NCI-H1436 treated with DMSO at 0.1 percent for 48 hours (cell line): Measurements from ENCODE around the gene KCTD3.

Source experiments
- DNase-seq: peaks from one replicate; lab custom pipeline; 2025; lab: John Stamatoyannopoulos, UW

KCTD3 gene

GRCh38 chr1:215557504-215557903, 9.6 kb upstream of the KCTD3 start:
- DNase-seq = no peak

- no peak for DNase-seq
Observed at GRCh38 chr1:215557992-215558626, 9.0 kb upstream of the KCTD3 start.

GRCh38 chr1:215567491-215568298, 591 bp downstream of the KCTD3 start:
- DNase-seq = no peak

GRCh38 chr1:215568299-215568692, 1.2 kb downstream of the KCTD3 start:
- DNase-seq = no peak

- no peak for DNase-seq
Observed at GRCh38 chr1:215569986-215570824, 3.1 kb downstream of the KCTD3 start.

GRCh38 chr1:215581896-215582295, 14.8 kb downstream of the KCTD3 start:
- DNase-seq = no peak

GRCh38 chr1:215583185-215583749, 16.2 kb downstream of the KCTD3 start:
- no peak for DNase-seq

GRCh38 chr1:215584389-215584788, 17.3 kb downstream of the KCTD3 start:
- DNase-seq = no peak

- no peak for DNase-seq
Observed at GRCh38 chr1:215589650-215590435, 22.7 kb downstream of the KCTD3 start.

GRCh38 chr1:215590779-215591491, 23.8 kb downstream of the KCTD3 start:
- DNase-seq = no peak

- DNase-seq = no peak
Observed at GRCh38 chr1:215594640-215595039, 27.5 kb downstream of the KCTD3 start.

GRCh38 chr1:215595231-215595630, 28.1 kb downstream of the KCTD3 start:
- DNase-seq = no peak

GRCh38 chr1:215597961-215598360, 30.9 kb downstream of the KCTD3 start:
- no peak for DNase-seq

GRCh38 chr1:215599418-215600074, 32.4 kb downstream of the KCTD3 start:
- no peak for DNase-seq

- no peak for DNase-seq
Observed at GRCh38 chr1:215600258-215600792, 33.2 kb downstream of the KCTD3 start.

GRCh38 chr1:215600867-215601266, 33.8 kb downstream of the KCTD3 start:
- DNase-seq = no peak

GRCh38 chr1:215601276-215601675, 34.2 kb downstream of the KCTD3 start:
- DNase-seq = no peak

- DNase-seq = no peak
Observed at GRCh38 chr1:215603319-215603718, 36.2 kb downstream of the KCTD3 start.

- DNase-seq = no peak
Observed at GRCh38 chr1:215605011-215605621, 38.0 kb downstream of the KCTD3 start.

GRCh38 chr1:215606036-215606435, 38.9 kb downstream of the KCTD3 start:
- no peak for DNase-seq
